DOHH2 (cell line): Measurements from ENCODE around the gene CPXM1.

ENCODE experiments used
- CTCF ChIP-seq: fragments of 200-600 bp; sonication (generic); IDR thresholded peaks from one replicate; pipeline ENCODE4 v1.5.1; 2014; ENCODE audit warnings: antibody characterized with exemption, mild to moderate bottlenecking, low read depth, low read length; ENCODE audit not compliant: poor library complexity, severe bottlenecking
- EZH2phosphoT487 ChIP-seq: fragments of 200-600 bp; sonication (generic); IDR thresholded peaks from 2 replicates; pipeline ENCODE4 v1.6.1; 2017; ENCODE audit warnings: borderline replicate concordance, mild to moderate bottlenecking, antibody characterized with exemption, low read length, moderate library complexity, mixed read lengths

DNA sequence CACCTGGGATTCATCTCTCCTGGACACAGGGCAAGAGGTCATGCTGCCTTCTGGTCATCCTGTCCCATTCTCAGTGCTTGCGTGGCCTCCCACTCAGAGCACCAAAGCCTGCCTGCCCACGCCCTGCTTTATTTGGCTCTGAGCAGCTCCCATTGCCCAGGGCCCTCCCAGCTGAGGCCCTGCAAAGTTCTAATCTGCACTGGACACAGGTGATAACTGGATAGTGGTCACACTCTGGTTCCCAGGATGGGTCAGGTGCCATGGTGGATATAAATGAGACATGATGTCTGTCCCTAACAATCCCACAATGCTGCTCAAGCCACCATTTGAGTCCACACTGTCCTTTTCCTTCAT lies 39.5 kb downstream of the CPXM1 start:
- TF ChIP-seq CTCF (no peak), EZH2phosphoT487 (no peak)
